Panc1 (cell line): ENCODE measurements around the gene SPTBN1. TPM values are rescaled to one million over a fixed set of nuclear protein-coding genes. Genes with fewer than 3 reads are reported as not detected.
A peak's percentile ranks its signal among the peaks of the same experiment; 100 is the strongest.

ENCODE experiments used
- ATAC-seq: fragments of 200-7000 bp; cut with Tn5 transposase; 2 replicates; pipeline ENCODE4 v1.9.1; 2020; ENCODE audit warnings: mild to moderate bottlenecking, moderate library complexity
- BruUV-seq: library from RNA; stranded (reverse); fragments of 400-500 nt; replicated peaks from 2 replicates; lab custom pipeline; 2021; lab: Mats Ljungman, UMichigan
- CTCF ChIA-PET: fragments of 300-600 bp; sonication (Branson Sonifier 250); formaldehyde crosslinking; loops from one replicate; lab custom pipeline; 2022; ENCODE audit warnings: antibody characterized with exemption; lab: Charles Lee
- POLR2A ChIA-PET: fragments of 300-600 bp; sonication (Branson Sonifier 250); formaldehyde crosslinking; loops from one replicate; lab custom pipeline; 2022; ENCODE audit warnings: antibody characterized with exemption; lab: Charles Lee
- DNase-seq: peaks from one replicate; pipeline ENCODE4 v3.0.0-alpha.2; 2010; ENCODE audit warnings: low read depth, low spot score
- H3K27ac ChIP-seq: 2 replicates; pipeline ENCODE4 v1.5.1; 2011; ENCODE audit warnings: mild to moderate bottlenecking, low read length, inconsistent platforms
- H3K27me3 ChIP-seq: fragments of 200-500 bp; sonication (Bioruptor generic); 2 replicates; pipeline ENCODE4 v1.6.0; 2014; ENCODE audit warnings: low read length, inconsistent platforms; ENCODE audit not compliant: control insufficient read depth, insufficient read depth
- H3K36me3 ChIP-seq: fragments of 200-500 bp; sonication (Bioruptor generic); 2 replicates; pipeline ENCODE4 v1.5.1; 2014; ENCODE audit warnings: inconsistent platforms, mild to moderate bottlenecking, low read length, moderate library complexity; ENCODE audit not compliant: control insufficient read depth, insufficient read depth
- H3K4me1 ChIP-seq: 2 replicates; pipeline ENCODE4 v1.5.1; 2011; ENCODE audit warnings: inconsistent platforms, mild to moderate bottlenecking, low read length, moderate library complexity; ENCODE audit not compliant: control insufficient read depth, insufficient read depth
- H3K4me3 ChIP-seq, 2 experiments: 2 replicates each; pipeline ENCODE4 v1.5.1; 2011 to 2012; ENCODE audit warnings: low read depth in 2 of 2, low read length in 2 of 2, mild to moderate bottlenecking in 2 of 2, inconsistent platforms in 1 of 2, moderate library complexity in 1 of 2
- H3K9me3 ChIP-seq: fragments of 200-500 bp; sonication (Bioruptor generic); 2 replicates; pipeline ENCODE4 v1.5.1; 2014; ENCODE audit warnings: low read depth, mild to moderate bottlenecking, inconsistent platforms, low read length, moderate library complexity; ENCODE audit not compliant: control insufficient read depth, insufficient read depth
- POLR2AphosphoS5 ChIP-seq: IDR thresholded peaks from 2 replicates; pipeline ENCODE4 v1.6.1; 2012; ENCODE audit warnings: mild to moderate bottlenecking, low read depth, low read length, moderate library complexity
- SIN3A ChIP-seq: IDR thresholded peaks from 2 replicates; pipeline ENCODE4 v1.6.1; 2012; ENCODE audit warnings: low read depth, mild to moderate bottlenecking, low read length, moderate library complexity, borderline replicate concordance; ENCODE audit not compliant: insufficient read depth
- TCF7L2 ChIP-seq: IDR thresholded peaks from 2 replicates; pipeline ENCODE4 v1.6.1; 2011; ENCODE audit warnings: mild to moderate bottlenecking, low read depth, low read length, inconsistent platforms
- in situ Hi-C: cut with HindIII; loops from 2 replicates; pipeline ENCODE4 v1.10.0; 2016; ENCODE audit warnings: low sequenced_read_pairs, low pct_unique_long_range_greater_than_20kb
- intact Hi-C: fragments of 100-400 bp; cut with micrococcal nuclease; formaldehyde crosslinking; loops from one replicate; pipeline ENCODE4 v1.10.0; 2022; ENCODE audit not compliant: unreplicated experiment
- total RNA-seq: library from RNA; stranded (reverse); gene quantifications from one replicate; pipeline ENCODE4 v1.2.1, GENCODE V29; 2021; ENCODE audit not compliant: unreplicated experiment
- TF ChIP-seq, protein P1 (sequence below): fragments of 450-650 bp; IDR thresholded peaks from 2 replicates; pipeline ENCODE4 v1.5.1; 2017; ENCODE audit warnings: mild to moderate bottlenecking
- TF ChIP-seq, protein P2 (sequence below), 2 experiments: IDR thresholded peaks; 2 replicates each; pipeline ENCODE4 v1.6.1; 2011 to 2012; ENCODE audit warnings: low read depth in 2 of 2, control low read depth in 1 of 2, low read length in 1 of 2, mild to moderate bottlenecking in 1 of 2, moderate library complexity in 1 of 2; ENCODE audit not compliant: insufficient read depth in 1 of 2

The SPTBN1 gene
- total RNA-seq, 1 experiment from 2014 or later = 169 TPM

DNA sequence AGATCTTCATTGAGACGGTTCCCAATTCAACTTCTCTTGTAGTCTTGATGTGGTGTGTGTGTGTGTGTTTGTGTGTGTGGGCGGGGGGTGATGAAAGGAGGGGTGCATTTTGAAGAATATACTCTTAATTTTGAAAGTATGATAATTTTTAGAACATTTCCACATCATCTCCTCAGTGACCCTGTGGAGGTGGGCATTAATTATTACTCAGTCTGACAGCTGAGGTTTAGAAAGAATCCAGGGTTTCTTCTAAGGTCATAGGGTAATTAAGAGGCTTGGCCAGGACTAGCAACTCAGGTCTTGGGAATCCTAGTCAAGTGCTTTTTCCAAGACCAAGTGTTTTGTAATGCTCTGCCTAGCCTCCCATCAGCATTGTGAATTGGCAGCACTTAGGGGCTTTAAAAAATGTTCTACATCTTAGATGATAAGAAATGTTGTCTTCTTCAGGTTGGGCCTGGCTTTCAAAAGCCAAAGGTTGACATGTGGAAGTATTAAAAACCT is 100.5 kb downstream of the SPTBN1 start:
- H3K36me3 ChIP-seq = peaks cover 7% of the 10 kb centered on the region
- no peaks in the 10 kb centered on the region for H3K27me3 ChIP-seq
- intact Hi-C loops (loop anchor here (10.0 kb wide), 1 partner anchor 102 kb away; the partner anchor contains the start of gene SPTBN1), in situ Hi-C loops (no loop called here)
- TSS peak; percentile 69 for BruUV-seq
- ChIA-PET CTCF (interaction anchor here (0.6 to 0.7 kb wide), 2 partner anchors 12 to 242 kb away, joined by 3 read pairs; no protein-coding TSS in a partner anchor), POLR2A (no interaction called here)
- H3K9me3 ChIP-seq = no peaks in the 10 kb centered on the region
- peaks cover 31% of the 10 kb centered on the region for H3K4me1 ChIP-seq
- ATAC-seq (no peak), DNase-seq (no peak)
- H3K27ac ChIP-seq = peak overlapping the region; percentile 95
- TF ChIP-seq, protein P1, sequence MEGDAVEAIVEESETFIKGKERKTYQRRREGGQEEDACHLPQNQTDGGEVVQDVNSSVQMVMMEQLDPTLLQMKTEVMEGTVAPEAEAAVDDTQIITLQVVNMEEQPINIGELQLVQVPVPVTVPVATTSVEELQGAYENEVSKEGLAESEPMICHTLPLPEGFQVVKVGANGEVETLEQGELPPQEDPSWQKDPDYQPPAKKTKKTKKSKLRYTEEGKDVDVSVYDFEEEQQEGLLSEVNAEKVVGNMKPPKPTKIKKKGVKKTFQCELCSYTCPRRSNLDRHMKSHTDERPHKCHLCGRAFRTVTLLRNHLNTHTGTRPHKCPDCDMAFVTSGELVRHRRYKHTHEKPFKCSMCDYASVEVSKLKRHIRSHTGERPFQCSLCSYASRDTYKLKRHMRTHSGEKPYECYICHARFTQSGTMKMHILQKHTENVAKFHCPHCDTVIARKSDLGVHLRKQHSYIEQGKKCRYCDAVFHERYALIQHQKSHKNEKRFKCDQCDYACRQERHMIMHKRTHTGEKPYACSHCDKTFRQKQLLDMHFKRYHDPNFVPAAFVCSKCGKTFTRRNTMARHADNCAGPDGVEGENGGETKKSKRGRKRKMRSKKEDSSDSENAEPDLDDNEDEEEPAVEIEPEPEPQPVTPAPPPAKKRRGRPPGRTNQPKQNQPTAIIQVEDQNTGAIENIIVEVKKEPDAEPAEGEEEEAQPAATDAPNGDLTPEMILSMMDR = no peak
- TF ChIP-seq SIN3A = no peak
- TF ChIP-seq, protein P2, sequence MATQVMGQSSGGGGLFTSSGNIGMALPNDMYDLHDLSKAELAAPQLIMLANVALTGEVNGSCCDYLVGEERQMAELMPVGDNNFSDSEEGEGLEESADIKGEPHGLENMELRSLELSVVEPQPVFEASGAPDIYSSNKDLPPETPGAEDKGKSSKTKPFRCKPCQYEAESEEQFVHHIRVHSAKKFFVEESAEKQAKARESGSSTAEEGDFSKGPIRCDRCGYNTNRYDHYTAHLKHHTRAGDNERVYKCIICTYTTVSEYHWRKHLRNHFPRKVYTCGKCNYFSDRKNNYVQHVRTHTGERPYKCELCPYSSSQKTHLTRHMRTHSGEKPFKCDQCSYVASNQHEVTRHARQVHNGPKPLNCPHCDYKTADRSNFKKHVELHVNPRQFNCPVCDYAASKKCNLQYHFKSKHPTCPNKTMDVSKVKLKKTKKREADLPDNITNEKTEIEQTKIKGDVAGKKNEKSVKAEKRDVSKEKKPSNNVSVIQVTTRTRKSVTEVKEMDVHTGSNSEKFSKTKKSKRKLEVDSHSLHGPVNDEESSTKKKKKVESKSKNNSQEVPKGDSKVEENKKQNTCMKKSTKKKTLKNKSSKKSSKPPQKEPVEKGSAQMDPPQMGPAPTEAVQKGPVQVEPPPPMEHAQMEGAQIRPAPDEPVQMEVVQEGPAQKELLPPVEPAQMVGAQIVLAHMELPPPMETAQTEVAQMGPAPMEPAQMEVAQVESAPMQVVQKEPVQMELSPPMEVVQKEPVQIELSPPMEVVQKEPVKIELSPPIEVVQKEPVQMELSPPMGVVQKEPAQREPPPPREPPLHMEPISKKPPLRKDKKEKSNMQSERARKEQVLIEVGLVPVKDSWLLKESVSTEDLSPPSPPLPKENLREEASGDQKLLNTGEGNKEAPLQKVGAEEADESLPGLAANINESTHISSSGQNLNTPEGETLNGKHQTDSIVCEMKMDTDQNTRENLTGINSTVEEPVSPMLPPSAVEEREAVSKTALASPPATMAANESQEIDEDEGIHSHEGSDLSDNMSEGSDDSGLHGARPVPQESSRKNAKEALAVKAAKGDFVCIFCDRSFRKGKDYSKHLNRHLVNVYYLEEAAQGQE (IDR thresholded peaks at IDR 0.05; ENCODE audit: insufficient read depth in 1 of 2, low read depth in 2 of 2, low read length in 1 of 2) = no peak
- no peak for TF ChIP-seq POLR2AphosphoS5
- TF ChIP-seq TCF7L2 = no peak
- H3K4me3 ChIP-seq = no peak overlapping the region

DNA sequence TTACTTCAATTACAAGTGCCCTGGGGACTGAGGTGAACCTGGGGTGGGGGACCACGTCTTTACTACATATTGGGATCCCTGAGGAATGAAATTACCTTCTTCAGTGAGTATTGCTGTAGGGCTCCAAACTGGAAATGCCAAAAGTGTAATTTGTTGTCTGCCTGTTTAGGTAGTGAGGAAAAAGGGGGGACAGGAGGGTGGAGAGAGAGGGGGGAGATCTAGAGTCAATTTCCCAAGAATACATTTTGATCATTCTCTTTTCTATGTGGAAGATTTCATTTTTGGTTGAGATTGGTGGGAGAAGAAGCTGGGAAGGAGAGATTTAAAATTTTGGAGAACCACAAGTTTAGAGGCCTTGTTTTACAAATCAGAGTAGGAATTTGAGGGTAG is 101.1 kb downstream of the SPTBN1 start:
- H3K4me3 ChIP-seq = peak overlapping the region; percentile 75 to 90
- H3K36me3 ChIP-seq = peaks cover 7% of the 10 kb centered on the region
- H3K27me3 ChIP-seq = no peaks in the 10 kb centered on the region
- CTCF ChIA-PET = interaction anchor here (0.6 to 0.7 kb wide), 2 partner anchors 12 to 242 kb away, joined by 3 read pairs; no protein-coding TSS in a partner anchor
- TF ChIP-seq POLR2AphosphoS5 = no peak
- no peak for TF ChIP-seq SIN3A
- no peaks in the 10 kb centered on the region for H3K9me3 ChIP-seq
- H3K4me1 ChIP-seq = peaks cover 36% of the 10 kb centered on the region
- intact Hi-C loops = loop anchor here (10.0 kb wide), 1 partner anchor 102 kb away; the partner anchor contains the start of gene SPTBN1
- POLR2A ChIA-PET = no interaction called here
- BruUV-seq = no TSS peak
- DNase-seq (no peak), ATAC-seq (no peak)
- in situ Hi-C loops = no loop called here
- H3K27ac ChIP-seq = peak overlapping the region; percentile 95

DNA sequence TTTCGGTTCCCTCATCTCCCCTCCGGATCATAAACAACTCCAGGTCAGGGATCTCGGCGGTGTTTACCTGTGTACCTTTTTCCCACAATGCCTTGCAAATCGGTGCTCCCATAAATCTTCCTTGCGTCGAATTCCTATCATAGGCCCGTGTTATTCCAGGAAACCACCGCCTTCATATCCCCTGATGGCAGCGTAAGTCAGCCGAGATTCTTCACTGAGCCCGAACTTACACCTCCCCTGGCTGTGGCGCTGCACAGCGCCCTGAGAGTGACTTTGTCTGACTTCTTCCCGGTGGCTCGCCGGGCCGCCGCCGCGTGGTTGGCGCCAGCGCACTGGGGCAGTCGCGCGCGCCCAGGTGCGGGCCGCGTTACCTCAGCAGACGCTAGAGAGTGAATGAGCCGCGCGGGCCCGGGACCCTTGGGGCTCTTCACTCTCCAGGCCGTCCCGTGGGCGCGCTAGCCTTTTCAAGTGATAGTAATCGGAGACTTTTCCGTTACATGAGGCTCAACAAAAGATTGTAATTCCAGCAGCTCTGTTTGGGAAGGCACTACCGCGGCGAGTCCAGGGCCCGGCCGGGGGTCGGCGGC is 101.6 kb downstream of the SPTBN1 start:
- ChIA-PET CTCF (interaction anchor here (0.6 to 0.7 kb wide), 3 partner anchors 11 to 241 kb away, joined by 3 to 5 read pairs (median 3); no protein-coding TSS in a partner anchor), POLR2A (no interaction called here)
- Histone ChIP-seq H3K9me3 (no peaks in the 10 kb centered on the region), H3K27ac (peak overlapping the region; percentile 95), H3K36me3 (peaks cover 7% of the 10 kb centered on the region), H3K27me3 (no peaks in the 10 kb centered on the region), H3K4me3 (peak overlapping the region; percentile 75 to 90), H3K4me1 (peaks cover 39% of the 10 kb centered on the region)
- no TSS peak for BruUV-seq
- in situ Hi-C loops (no loop called here), intact Hi-C loops (loop anchor here (10.0 kb wide), 1 partner anchor 103 kb away; the partner anchor contains the start of gene SPTBN1)
- DNase-seq (no peak), ATAC-seq (peak; percentile 73)
- no peak for TF ChIP-seq TCF7L2
- TF ChIP-seq, protein P2 (IDR thresholded peaks at IDR 0.05; ENCODE audit: insufficient read depth in 1 of 2, low read depth in 2 of 2, low read length in 1 of 2) = no peak
